Ovary (tissue), 3 donors: ENCODE results near the gene VPS41.

ENCODE experiments used
- CTCF ChIP-seq, 3 donors: fragments of 450-650 bp in 2 of 3; fragments of 200-600 bp in 1 of 3; IDR thresholded peaks; one replicate each; pipeline versions ENCODE4 v1.5.1 to v1.8.0; 2016 to 2022; ENCODE audit warnings: antibody characterized with exemption in 3 of 3, mild to moderate bottlenecking in 1 of 3
- EP300 ChIP-seq: sonication (generic); formaldehyde crosslinking; IDR thresholded peaks from one replicate; pipeline ENCODE4 v1.6.1; 2017; ENCODE audit warnings: antibody characterized with exemption
- POLR2A ChIP-seq: fragments of 450-650 bp; IDR thresholded peaks from one replicate; pipeline ENCODE4 v1.6.1; 2017; ENCODE audit warnings: antibody characterized with exemption, mild to moderate bottlenecking, moderate library complexity
- donor health status: DM: no; HTN: no; CAD: no.

DNA sequence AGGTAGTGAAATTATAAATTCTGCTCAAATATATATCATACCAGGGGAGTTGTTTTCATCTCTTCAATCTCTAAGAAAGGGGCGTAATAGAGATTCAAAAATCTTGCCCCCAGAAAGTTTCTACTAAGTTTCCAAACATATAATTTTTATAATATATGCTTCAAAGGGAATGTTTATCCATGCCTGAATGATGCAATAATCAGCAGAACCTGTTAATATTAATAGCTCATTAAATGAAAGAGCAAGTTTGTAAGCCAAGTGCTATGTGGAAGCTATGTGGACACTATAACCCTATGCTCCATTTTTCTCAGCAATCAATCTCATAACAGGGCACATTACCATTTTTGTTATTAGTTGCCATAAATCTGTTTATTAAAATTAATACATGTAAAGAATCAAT is 25.3 kb downstream of the VPS41 start:
- TF ChIP-seq CTCF (IDR thresholded peaks at IDR 0.05), result no peak
- no peak for TF ChIP-seq POLR2A
- no peak for TF ChIP-seq EP300
